Activated naive CD8-positive, alpha-beta T cell treated with anti-CD3 and anti-CD28 coated beads for 36 hours (primary cell): ENCODE measurements around the gene ATRX. TPM values are rescaled to one million over a fixed set of nuclear protein-coding genes. Genes with fewer than 3 reads are reported as not detected.
"Not testable (repeated sequence)": the region's sequence is repeated elsewhere in the genome, so short reads cannot be mapped to it uniquely, and the experiment has no call there.

Experiments used
- DNase-seq: peaks from one replicate; pipeline ENCODE4 v3.0.0; 2021
- H3K27ac Mint-ChIP-seq: one replicate; pipeline ENCODE4 v1.8.0; 2022; ENCODE audit warnings: mild to moderate bottlenecking, moderate library complexity, mixed read lengths
- H3K27me3 Mint-ChIP-seq: one replicate; pipeline ENCODE4 v1.8.0; 2022; ENCODE audit warnings: mild to moderate bottlenecking, mixed read lengths
- H3K36me3 Mint-ChIP-seq: one replicate; pipeline ENCODE4 v1.8.0; 2021; ENCODE audit warnings: mild to moderate bottlenecking, mixed read lengths
- H3K4me1 Mint-ChIP-seq: one replicate; pipeline ENCODE4 v1.8.0; 2021; ENCODE audit warnings: mixed read lengths
- H3K4me3 Mint-ChIP-seq: one replicate; pipeline ENCODE4 v1.8.0; 2022; ENCODE audit warnings: mild to moderate bottlenecking, moderate library complexity, mixed read lengths
- H3K9me3 Mint-ChIP-seq: one replicate; pipeline ENCODE4 v1.8.0; 2022; ENCODE audit warnings: mixed read lengths
- total RNA-seq, 2 experiments: library from RNA; stranded (reverse); gene quantifications; one replicate each; pipeline ENCODE4 v1.2.3, GENCODE V29; 2021

The ATRX gene
- total RNA-seq, 2 experiments from 2014 or later: 51.5 to 56.1 TPM

GRCh38 chrX:77685683-77686082, 100.3 kb downstream of the ATRX start:
- not testable (repeated sequence) for DNase-seq, H3K27ac Mint-ChIP-seq, H3K27me3 Mint-ChIP-seq, H3K4me3 Mint-ChIP-seq, H3K9me3 Mint-ChIP-seq
- Mint-ChIP-seq H3K4me1 (peaks cover 14% of the 10 kb centered on the region), H3K36me3 (peaks cover 35% of the 10 kb centered on the region)

GRCh38 chrX:77679144-77679543, 106.9 kb downstream of the ATRX start:
- Mint-ChIP-seq H3K27me3 (no peaks in the 10 kb centered on the region), H3K27ac (no peak overlapping the region), H3K4me1 (peaks cover 8% of the 10 kb centered on the region), H3K9me3 (no peaks in the 10 kb centered on the region), H3K4me3 (no peak overlapping the region), H3K36me3 (peaks cover 21% of the 10 kb centered on the region)
- DNase-seq: no peak

- DNase-seq: no peak
- no peaks in the 10 kb centered on the region for H3K9me3 Mint-ChIP-seq
- no peak overlapping the region for H3K4me3 Mint-ChIP-seq
- H3K4me1 Mint-ChIP-seq: no peaks in the 10 kb centered on the region
- peaks cover 2% of the 10 kb centered on the region for H3K36me3 Mint-ChIP-seq
- no peaks in the 10 kb centered on the region for H3K27me3 Mint-ChIP-seq
- H3K27ac Mint-ChIP-seq: no peak overlapping the region
Measured at GRCh38 chrX:77675986-77676385, 110.0 kb downstream of the ATRX start.

- H3K9me3 Mint-ChIP-seq: no peaks in the 10 kb centered on the region
- DNase-seq: no peak
- H3K4me3 Mint-ChIP-seq: no peak overlapping the region
- no peaks in the 10 kb centered on the region for H3K27me3 Mint-ChIP-seq
- peaks cover 2% of the 10 kb centered on the region for H3K4me1 Mint-ChIP-seq
- H3K36me3 Mint-ChIP-seq: peaks cover 3% of the 10 kb centered on the region
- H3K27ac Mint-ChIP-seq: peak overlapping the region; percentile 42
Measured at GRCh38 chrX:77668391-77669237, 117.4 kb downstream of the ATRX start.

GRCh38 chrX:77658886-77659285, 127.1 kb downstream of the ATRX start:
- no peak overlapping the region for H3K27ac Mint-ChIP-seq
- H3K36me3 Mint-ChIP-seq: peaks cover 8% of the 10 kb centered on the region
- no peaks in the 10 kb centered on the region for H3K9me3 Mint-ChIP-seq
- H3K4me1 Mint-ChIP-seq: peaks cover 2% of the 10 kb centered on the region
- DNase-seq: no peak
- no peak overlapping the region for H3K4me3 Mint-ChIP-seq
- H3K27me3 Mint-ChIP-seq: no peaks in the 10 kb centered on the region

- no peak overlapping the region for H3K27ac Mint-ChIP-seq
- peaks cover 2% of the 10 kb centered on the region for H3K4me1 Mint-ChIP-seq
- DNase-seq: no peak
- no peaks in the 10 kb centered on the region for H3K27me3 Mint-ChIP-seq
- H3K9me3 Mint-ChIP-seq: no peaks in the 10 kb centered on the region
- peaks cover 29% of the 10 kb centered on the region for H3K36me3 Mint-ChIP-seq
- H3K4me3 Mint-ChIP-seq: no peak overlapping the region
Measured at GRCh38 chrX:77652095-77652494, 133.9 kb downstream of the ATRX start.

GRCh38 chrX:77640702-77641101, 145.3 kb downstream of the ATRX start:
- Mint-ChIP-seq H3K27ac (peak overlapping the region; percentile 63), H3K9me3 (peaks cover 12% of the 10 kb centered on the region), H3K4me3 (no peak overlapping the region), H3K36me3 (peaks cover 49% of the 10 kb centered on the region), H3K27me3 (no peaks in the 10 kb centered on the region), H3K4me1 (peaks cover 7% of the 10 kb centered on the region)
- peak; percentile 0 for DNase-seq

GRCh38 chrX:77639820-77640219, 146.2 kb downstream of the ATRX start:
- no peak for DNase-seq
- Mint-ChIP-seq H3K9me3 (peaks cover 11% of the 10 kb centered on the region), H3K27me3 (no peaks in the 10 kb centered on the region), H3K4me1 (peaks cover 7% of the 10 kb centered on the region), H3K36me3 (peaks cover 42% of the 10 kb centered on the region), H3K27ac (no peak overlapping the region), H3K4me3 (no peak overlapping the region)

GRCh38 chrX:77638397-77638796, 147.6 kb downstream of the ATRX start:
- peaks cover 7% of the 10 kb centered on the region for H3K4me1 Mint-ChIP-seq
- peaks cover 7% of the 10 kb centered on the region for H3K9me3 Mint-ChIP-seq
- no peaks in the 10 kb centered on the region for H3K27me3 Mint-ChIP-seq
- H3K4me3 Mint-ChIP-seq: no peak overlapping the region
- no peak for DNase-seq
- no peak overlapping the region for H3K27ac Mint-ChIP-seq
- peaks cover 39% of the 10 kb centered on the region for H3K36me3 Mint-ChIP-seq

GRCh38 chrX:77635373-77635772, 150.6 kb downstream of the ATRX start:
- no peak for DNase-seq
- no peak overlapping the region for H3K4me3 Mint-ChIP-seq
- no peaks in the 10 kb centered on the region for H3K4me1 Mint-ChIP-seq
- no peak overlapping the region for H3K27ac Mint-ChIP-seq
- H3K27me3 Mint-ChIP-seq: no peaks in the 10 kb centered on the region
- peaks cover 26% of the 10 kb centered on the region for H3K36me3 Mint-ChIP-seq
- no peaks in the 10 kb centered on the region for H3K9me3 Mint-ChIP-seq

- Mint-ChIP-seq H3K36me3 (peaks cover 14% of the 10 kb centered on the region), H3K27me3 (no peaks in the 10 kb centered on the region), H3K27ac (no peak overlapping the region), H3K4me1 (no peaks in the 10 kb centered on the region), H3K9me3 (no peaks in the 10 kb centered on the region), H3K4me3 (no peak overlapping the region)
- DNase-seq: no peak
Measured at GRCh38 chrX:77628294-77629025, 157.6 kb downstream of the ATRX start.

GRCh38 chrX:77622672-77623071, 163.3 kb downstream of the ATRX start:
- Mint-ChIP-seq H3K4me3 (no peak overlapping the region), H3K36me3 (peaks cover 14% of the 10 kb centered on the region), H3K9me3 (no peaks in the 10 kb centered on the region), H3K27me3 (no peaks in the 10 kb centered on the region), H3K4me1 (peaks cover 8% of the 10 kb centered on the region), H3K27ac (no peak overlapping the region)
- DNase-seq: no peak

GRCh38 chrX:77622233-77622632, 163.8 kb downstream of the ATRX start:
- H3K4me3 Mint-ChIP-seq: no peak overlapping the region
- H3K36me3 Mint-ChIP-seq: peaks cover 14% of the 10 kb centered on the region
- H3K27me3 Mint-ChIP-seq: no peaks in the 10 kb centered on the region
- peaks cover 8% of the 10 kb centered on the region for H3K4me1 Mint-ChIP-seq
- DNase-seq: no peak
- no peaks in the 10 kb centered on the region for H3K9me3 Mint-ChIP-seq
- no peak overlapping the region for H3K27ac Mint-ChIP-seq

GRCh38 chrX:77621453-77621852, 164.6 kb downstream of the ATRX start:
- peaks cover 14% of the 10 kb centered on the region for H3K36me3 Mint-ChIP-seq
- H3K9me3 Mint-ChIP-seq, DNase-seq, H3K27me3 Mint-ChIP-seq, H3K4me3 Mint-ChIP-seq, H3K4me1 Mint-ChIP-seq, H3K27ac Mint-ChIP-seq: not testable (repeated sequence)

GRCh38 chrX:77617206-77617605, 168.8 kb downstream of the ATRX start:
- H3K4me3 Mint-ChIP-seq: no peak overlapping the region
- H3K9me3 Mint-ChIP-seq: no peaks in the 10 kb centered on the region
- no peaks in the 10 kb centered on the region for H3K4me1 Mint-ChIP-seq
- H3K27ac Mint-ChIP-seq: no peak overlapping the region
- H3K27me3 Mint-ChIP-seq: no peaks in the 10 kb centered on the region
- no peak for DNase-seq
- peaks cover 6% of the 10 kb centered on the region for H3K36me3 Mint-ChIP-seq
